Right lobe of liver (tissue), 6 donors: ENCODE measurements around the gene THY1. TPM values are rescaled to one million over a fixed set of nuclear protein-coding genes. Genes with fewer than 3 reads are reported as not detected.

ENCODE experiments used
- ATAC-seq, 4 donors: fragments of 200-7000 bp; cut with Tn5 transposase; one replicate each; pipeline ENCODE4 v1.9.1; 2020; ENCODE audit warnings: mild to moderate bottlenecking in 4 of 4, moderate library complexity in 4 of 4
- DNase-seq, 3 donors: peaks; one replicate each; pipeline ENCODE4 v3.0.0-alpha.2; 2020
- H3K27ac ChIP-seq, 3 donors: fragments of 200-600 bp; one replicate each; pipeline ENCODE4 v1.8.0; 2022
- H3K27me3 ChIP-seq, 2 donors: fragments of 200-600 bp; one replicate each; pipeline ENCODE4 v1.8.0; 2022
- H3K36me3 ChIP-seq, 4 donors: fragments of 200-600 bp; sonication (generic) in 1 of 4; one replicate each; pipeline versions ENCODE4 v1.5.1 to v1.8.0; 2017 to 2022; ENCODE audit warnings: control low read depth in 1 of 4
- H3K4me1 ChIP-seq, 4 donors: fragments of 200-600 bp; sonication (generic) in 1 of 4; one replicate each; pipeline versions ENCODE4 v1.5.1 to v1.8.0; 2017 to 2022; ENCODE audit warnings: control low read depth in 1 of 4
- H3K4me3 ChIP-seq, 3 donors: fragments of 200-600 bp; one replicate each; pipeline ENCODE4 v1.8.0; 2022
- H3K9me3 ChIP-seq, 4 donors: fragments of 200-600 bp; sonication (generic) in 1 of 4; one replicate each; pipeline versions ENCODE4 v1.5.1 to v1.8.0; 2017 to 2022; ENCODE audit warnings: control low read depth in 1 of 4
- POLR2A ChIP-seq: fragments of 450-650 bp; IDR thresholded peaks from one replicate; pipeline ENCODE4 v1.6.1; 2017; ENCODE audit warnings: antibody characterized with exemption, mild to moderate bottlenecking
- WGBS: methylation state at CpG from one replicate; pipeline ENCODE4 v1.1.6; 2018; ENCODE audit warnings: low coverage, low lambda C conversion rate; ENCODE audit not compliant: insufficient coverage; ENCODE audit errors: missing lambda C conversion rate; 5-methylcytosine and 5-hydroxymethylcytosine counted together
- intact Hi-C, 2 donors: fragments of 100-400 bp; cut with DNase I; formaldehyde crosslinking; loops; one replicate each; pipeline versions ENCODE4 v1.11.2 to v1.14.1; 2022
- total RNA-seq, 6 experiments: library from RNA; depleted of rRNA in 2 of 6; stranded (reverse); fragments of >200 nt in 2 of 6; fragmentation: NEBNext Ultra II Directional in 3 of 6; extraction: Animal tissue kit (Norgen Biotek cat#: 25700) in 3 of 6; gene quantifications; one replicate each; pipeline versions ENCODE4 v1.1.0 to v1.2.4, GENCODE V29; 2016 to 2023
- TF ChIP-seq, protein P1 (sequence below), 4 donors: fragments of 200-600 bp in 3 of 4; fragments of 450-650 bp in 1 of 4; IDR thresholded peaks; one replicate each; pipeline versions ENCODE4 v1.5.1 to v1.8.0; 2016 to 2022; ENCODE audit warnings: antibody characterized with exemption in 4 of 4, mild to moderate bottlenecking in 2 of 4
- donor health status: DM: no; HTN: yes; CAD: no.
- donor health status: DM: no; HTN: no; CAD: no.
- donor health status: DM: no; HTN: no; CAD: no.
- donor health status: DM: no; HTN: yes; CAD: no.
- donor health status: DM: no; HTN: yes; CAD: no.

The THY1 gene
- total RNA-seq, 6 experiments from 2014 or later = 0.13 to 5.3 (median 2.1) TPM

- no peaks in the 10 kb centered on the region for H3K27me3 ChIP-seq
- no peaks in the 10 kb centered on the region for H3K9me3 ChIP-seq
- no peaks in the 10 kb centered on the region for H3K4me1 ChIP-seq
- ATAC-seq (no peak), DNase-seq (no peak)
- WGBS = 100% methylated on average over 2 of the region's 3 CpGs
- no peak for TF ChIP-seq POLR2A
- TF ChIP-seq, protein P1, sequence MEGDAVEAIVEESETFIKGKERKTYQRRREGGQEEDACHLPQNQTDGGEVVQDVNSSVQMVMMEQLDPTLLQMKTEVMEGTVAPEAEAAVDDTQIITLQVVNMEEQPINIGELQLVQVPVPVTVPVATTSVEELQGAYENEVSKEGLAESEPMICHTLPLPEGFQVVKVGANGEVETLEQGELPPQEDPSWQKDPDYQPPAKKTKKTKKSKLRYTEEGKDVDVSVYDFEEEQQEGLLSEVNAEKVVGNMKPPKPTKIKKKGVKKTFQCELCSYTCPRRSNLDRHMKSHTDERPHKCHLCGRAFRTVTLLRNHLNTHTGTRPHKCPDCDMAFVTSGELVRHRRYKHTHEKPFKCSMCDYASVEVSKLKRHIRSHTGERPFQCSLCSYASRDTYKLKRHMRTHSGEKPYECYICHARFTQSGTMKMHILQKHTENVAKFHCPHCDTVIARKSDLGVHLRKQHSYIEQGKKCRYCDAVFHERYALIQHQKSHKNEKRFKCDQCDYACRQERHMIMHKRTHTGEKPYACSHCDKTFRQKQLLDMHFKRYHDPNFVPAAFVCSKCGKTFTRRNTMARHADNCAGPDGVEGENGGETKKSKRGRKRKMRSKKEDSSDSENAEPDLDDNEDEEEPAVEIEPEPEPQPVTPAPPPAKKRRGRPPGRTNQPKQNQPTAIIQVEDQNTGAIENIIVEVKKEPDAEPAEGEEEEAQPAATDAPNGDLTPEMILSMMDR (IDR thresholded peaks at IDR 0.05) = no peak
- H3K36me3 ChIP-seq = no peaks in the 10 kb centered on the region
- H3K4me3 ChIP-seq = no peak overlapping the region
- no peak overlapping the region for H3K27ac ChIP-seq
- intact Hi-C loops = no loop called here
Observed at GRCh38 chr11:119415517-119415916, 7.5 kb downstream of the THY1 start.

- H3K4me1 ChIP-seq = no peaks in the 10 kb centered on the region
- no peak overlapping the region for H3K27ac ChIP-seq
- H3K36me3 ChIP-seq = no peaks in the 10 kb centered on the region
- DNase-seq (no peak), ATAC-seq (no peak)
- no peaks in the 10 kb centered on the region for H3K27me3 ChIP-seq
- H3K9me3 ChIP-seq = no peaks in the 10 kb centered on the region
- intact Hi-C loops = no loop called here
- H3K4me3 ChIP-seq = no peak overlapping the region
- TF ChIP-seq, protein P1 (IDR thresholded peaks at IDR 0.05) = no peak
- no peak for TF ChIP-seq POLR2A
Observed at GRCh38 chr11:119414734-119415133, 8.2 kb downstream of the THY1 start.

DNA sequence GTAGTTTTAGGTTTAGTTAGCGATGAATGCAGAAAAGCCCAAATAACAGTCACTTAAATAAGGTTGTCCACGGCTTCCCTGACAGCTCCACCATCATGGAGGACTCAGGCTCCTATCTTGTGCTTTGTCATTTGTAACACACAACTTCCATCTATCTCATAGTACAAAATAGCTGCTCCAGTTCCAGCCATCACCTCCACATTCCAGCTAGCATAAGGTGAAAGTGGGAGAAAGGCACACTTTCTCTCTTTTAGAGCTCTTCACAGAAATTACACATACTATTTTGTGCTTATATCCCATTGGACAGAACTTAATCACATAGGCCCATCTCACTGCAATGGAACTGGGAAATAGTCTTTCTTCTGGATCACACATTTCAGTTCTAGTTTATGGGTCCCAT is 8.7 kb downstream of the THY1 start:
- TF ChIP-seq POLR2A = no peak
- TF ChIP-seq, protein P1 (IDR thresholded peaks at IDR 0.05) = no peak
- no peak for ATAC-seq
- Histone ChIP-seq H3K9me3 (no peaks in the 10 kb centered on the region), H3K4me3 (no peak overlapping the region), H3K4me1 (no peaks in the 10 kb centered on the region), H3K36me3 (no peaks in the 10 kb centered on the region), H3K27ac (no peak overlapping the region), H3K27me3 (no peaks in the 10 kb centered on the region)
- WGBS = 92% methylated on average over 2 of the region's 2 CpGs
- DNase-seq = no peak
- intact Hi-C loops = no loop called here

GRCh38 chr11:119412072-119412471 is 10.9 kb downstream of the THY1 start:
- DNase-seq (no peak), ATAC-seq (no peak)
- H3K36me3 ChIP-seq = no peaks in the 10 kb centered on the region
- TF ChIP-seq POLR2A = no peak
- TF ChIP-seq, protein P1 (IDR thresholded peaks at IDR 0.05) = no peak
- H3K27me3 ChIP-seq = no peaks in the 10 kb centered on the region
- intact Hi-C loops = no loop called here
- no peaks in the 10 kb centered on the region for H3K4me1 ChIP-seq
- H3K27ac ChIP-seq = no peak overlapping the region
- H3K9me3 ChIP-seq = no peaks in the 10 kb centered on the region
- 86% methylated on average over 2 of the region's 2 CpGs for WGBS
- no peak overlapping the region for H3K4me3 ChIP-seq

- Histone ChIP-seq H3K4me1 (no peaks in the 10 kb centered on the region), H3K27ac (no peak overlapping the region), H3K36me3 (no peaks in the 10 kb centered on the region), H3K4me3 (no peak overlapping the region), H3K9me3 (no peaks in the 10 kb centered on the region), H3K27me3 (no peaks in the 10 kb centered on the region)
- 100% methylated on average over 1 of the region's 1 CpG for WGBS
- intact Hi-C loops = no loop called here
- TF ChIP-seq, protein P1 (IDR thresholded peaks at IDR 0.05) = no peak
- no peak for TF ChIP-seq POLR2A
- DNase-seq = no peak
- ATAC-seq = no peak
Observed at GRCh38 chr11:119410501-119410900, 12.5 kb downstream of the THY1 start.
